K562 (cell line): ENCODE data around the gene MDM4.

Experiments used
- FOXM1 ChIP-seq, 2 experiments: fragments of 450-650 bp in 1 of 2; sonication (generic) in 1 of 2; formaldehyde crosslinking in 1 of 2; IDR thresholded peaks; 2 replicates each; pipeline versions ENCODE4 v1.6.1 to v1.9.0; 2017 to 2022; ENCODE audit warnings: low read depth in 2 of 2, mild to moderate bottlenecking in 2 of 2, missing genetic modification reagents in 1 of 2, moderate library complexity in 1 of 2
- HDAC8 ChIP-seq: fragments of 450-650 bp; IDR thresholded peaks from 2 replicates; pipeline ENCODE4 v1.6.1; 2016; ENCODE audit warnings: mild to moderate bottlenecking, missing genetic modification characterization, moderate library complexity, missing compliant biosample characterization
- MCM2 ChIP-seq: fragments of 450-650 bp; IDR thresholded peaks from 2 replicates; pipeline ENCODE4 v1.6.1; 2017; ENCODE audit warnings: low read depth, mild to moderate bottlenecking
- RCOR1 ChIP-seq, 2 experiments: IDR thresholded peaks; 2 replicates each; pipeline ENCODE4 v1.6.1; 2012; ENCODE audit warnings: low read depth in 2 of 2, low read length in 2 of 2, borderline replicate concordance in 1 of 2, improper control_type of control experiment in 1 of 2
- REST ChIP-seq, 2 experiments: fragments of 450-650 bp; formaldehyde crosslinking in 1 of 2; IDR thresholded peaks; 2 replicates each; pipeline versions ENCODE4 v1.4.0 to v1.6.1; 2014 to 2020; ENCODE audit warnings: mild to moderate bottlenecking in 2 of 2, borderline replicate concordance in 1 of 2, low read depth in 1 of 2
- SLC30A9 ChIP-seq: fragments of 250-450 bp; sonication (Bioruptor Pico); IDR thresholded peaks from 2 replicates; pipeline ENCODE4 v1.8.0; 2022; ENCODE audit warnings: mild to moderate bottlenecking, moderate library complexity
- SMARCC2 ChIP-seq: fragments of 450-650 bp; IDR thresholded peaks from 2 replicates; pipeline ENCODE4 v1.6.1; 2017; ENCODE audit warnings: antibody characterized with exemption, moderate library complexity, mild to moderate bottlenecking, low read depth
- SRSF1 ChIP-seq: fragments of 200-400 bp; formaldehyde crosslinking; IDR thresholded peaks from 2 replicates; pipeline ENCODE4 v1.6.1; 2017; ENCODE audit warnings: mild to moderate bottlenecking, low read depth, low read length, moderate library complexity
- TCF7 ChIP-seq: sonication (generic); IDR thresholded peaks from 2 replicates; pipeline ENCODE4 v1.6.1; 2016; ENCODE audit warnings: antibody characterized with exemption, borderline replicate concordance
- ZBTB7A ChIP-seq: IDR thresholded peaks from 2 replicates; pipeline ENCODE4 v1.6.1; 2011; ENCODE audit warnings: low read depth, mild to moderate bottlenecking, low read length, moderate library complexity, borderline replicate concordance; ENCODE audit not compliant: control insufficient read depth
- ZHX1 ChIP-seq: fragments of 150-350 bp; conservative IDR thresholded peaks from 2 replicates; pipeline ENCODE4 v1.6.1; 2014; ENCODE audit warnings: low read length

GRCh38 chr1:204602871-204603542, 86.8 kb downstream of the MDM4 start:
- TF ChIP-seq HDAC8 (tag) (no peak), RCOR1 (IDR thresholded peaks at IDR 0.05; ENCODE audit: borderline replicate concordance in 1 of 2, low read depth in 2 of 2, low read length in 2 of 2) (no peak), MCM2 (no peak), SMARCC2 (no peak), SLC30A9 (CRISPR knock-in tag) (no peak), REST (IDR thresholded peaks at IDR 0.05; ENCODE audit: borderline replicate concordance) (no peak), REST (CRISPR knock-in tag; IDR thresholded peaks at IDR 0.05; ENCODE audit: low read depth) (no peak), ZHX1 (no peak), ZBTB7A (no peak), FOXM1 (IDR thresholded peaks at IDR 0.05; ENCODE audit: low read depth) (no peak), FOXM1 (CRISPR knock-in tag; IDR thresholded peaks at IDR 0.05; ENCODE audit: low read depth) (no peak), TCF7 (no peak), SRSF1 (no peak)
